ENCODE data around the gene ZMYND15.
A peak's percentile ranks its signal among the peaks of the same experiment; 100 is the strongest.

ZMYND15 gene

GRCh38 chr17:4786516-4786915 is 46.9 kb downstream of the ZMYND15 start:
- TF ChIP-seq JUND (IDR thresholded peaks at IDR 0.05; ENCODE audit: low read depth): no peak
- DNase-seq (ENCODE audit: low read depth in 1 of 2, low spot score in 1 of 2): no peak
- in situ Hi-C loops (cut with HindIII; ENCODE audit: low pct_unique_long_range_greater_than_20kb, low sequenced_read_pairs): no loop called here

DNA sequence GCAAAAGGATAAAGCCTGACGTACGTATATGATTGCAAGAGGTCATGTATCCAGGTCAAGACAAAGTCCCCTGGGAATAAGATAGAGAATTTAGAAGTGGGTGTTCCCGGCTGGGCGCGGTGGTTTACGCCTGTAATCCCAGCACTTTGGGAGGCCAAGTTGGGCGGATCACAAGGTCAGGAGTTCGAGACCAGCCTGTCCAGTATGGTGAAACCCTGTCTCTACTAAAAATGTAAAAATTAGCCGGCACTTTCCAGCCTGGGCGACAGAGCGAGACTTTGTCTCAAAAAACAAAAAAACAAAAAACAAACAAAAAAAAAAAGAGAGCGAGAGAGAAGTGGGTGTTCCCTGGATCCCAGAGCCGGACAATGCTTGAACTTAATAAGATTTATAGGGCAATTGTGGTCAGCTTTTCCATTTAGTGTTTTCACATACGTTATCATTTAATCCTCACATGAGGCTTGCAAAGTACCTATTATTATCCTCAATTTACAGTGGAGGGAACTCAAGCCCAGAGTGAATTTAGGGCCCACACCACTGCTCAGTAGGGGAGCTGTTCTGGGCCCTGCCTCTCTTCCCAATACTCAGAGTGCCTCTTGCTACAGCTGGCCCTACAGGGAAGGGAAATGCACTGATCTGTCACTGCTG is 48.6 kb downstream of the ZMYND15 start:
- in situ Hi-C loops (cut with HindIII; ENCODE audit: low pct_unique_long_range_greater_than_20kb, low sequenced_read_pairs): no loop called here
- no peak for TF ChIP-seq JUND (IDR thresholded peaks at IDR 0.05; ENCODE audit: low read depth)
- no peak for DNase-seq (ENCODE audit: low read depth in 1 of 2, low spot score in 1 of 2)

DNA sequence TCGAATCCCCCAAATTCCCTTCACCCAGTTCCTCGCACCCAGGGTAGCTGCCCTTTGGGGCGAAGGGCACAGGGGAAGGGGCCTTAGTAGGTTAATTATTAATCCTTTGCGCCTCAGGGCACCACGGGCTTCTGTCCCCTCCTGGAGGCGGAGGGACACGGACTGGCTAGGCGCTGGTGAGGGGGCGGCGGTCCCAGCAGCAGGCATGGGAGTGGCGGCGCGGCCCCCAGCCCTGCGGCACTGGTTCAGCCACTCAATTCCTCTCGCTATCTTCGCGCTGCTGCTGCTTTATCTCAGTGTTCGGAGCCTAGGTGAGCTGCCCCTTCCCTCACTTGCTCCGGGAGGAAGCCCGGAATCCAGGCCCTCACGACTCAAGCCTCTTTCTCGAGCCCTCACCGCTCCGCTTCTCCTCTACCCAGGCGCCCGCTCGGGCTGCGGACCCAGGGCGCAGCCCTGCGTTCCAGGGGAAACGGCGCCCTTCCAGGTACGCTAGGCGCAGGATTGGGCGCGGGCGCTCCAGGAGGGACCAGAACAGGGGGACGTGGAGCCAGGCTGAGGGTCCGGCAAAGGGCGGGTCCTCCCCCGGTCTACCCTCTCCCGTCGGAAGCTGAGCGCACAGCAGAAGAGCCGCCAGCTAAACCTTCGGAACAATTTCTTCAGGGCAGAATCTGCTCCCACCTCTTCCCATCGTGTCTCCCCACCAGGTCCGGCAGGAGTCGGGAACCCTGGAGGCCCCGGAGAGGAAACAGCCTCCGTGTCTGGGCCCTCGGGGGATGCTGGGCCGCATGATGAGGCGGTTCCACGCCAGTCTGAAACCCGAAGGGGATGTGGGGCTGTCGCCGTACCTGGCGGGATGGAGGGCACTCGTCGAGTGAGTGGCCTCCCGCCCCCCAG is 49.4 kb downstream of the ZMYND15 start, which contains the start of gene GLTPD2:
Gene GLTPD2, plus strand, starts transcription at position 158 of the 894 bp plus-strand sequence. Its CDS starts 48 bp downstream, at position 206.
- TF ChIP-seq JUND (IDR thresholded peaks at IDR 0.05; ENCODE audit: low read depth): no peak
- DNase-seq (ENCODE audit: low read depth in 1 of 2, low spot score in 1 of 2): no peak
- in situ Hi-C loops (cut with HindIII; ENCODE audit: low pct_unique_long_range_greater_than_20kb, low sequenced_read_pairs): no loop called here

DNA sequence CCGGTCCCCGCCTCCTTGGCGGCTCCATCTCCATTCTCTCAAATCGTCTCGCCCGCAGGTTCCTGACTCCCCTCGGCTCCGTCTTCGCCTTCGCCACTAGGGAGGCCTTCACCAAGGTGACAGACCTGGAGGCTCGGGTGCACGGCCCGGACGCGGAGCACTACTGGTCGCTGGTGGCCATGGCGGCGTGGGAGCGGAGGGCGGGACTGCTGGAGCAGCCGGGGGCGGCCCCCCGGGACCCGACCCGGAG is 50.0 kb downstream of the ZMYND15 start:
- in situ Hi-C loops (cut with HindIII; ENCODE audit: low pct_unique_long_range_greater_than_20kb, low sequenced_read_pairs): no loop called here
- TF ChIP-seq JUND (IDR thresholded peaks at IDR 0.05; ENCODE audit: low read depth): no peak
- DNase-seq (ENCODE audit: low read depth in 1 of 2, low spot score in 1 of 2): no peak

DNA sequence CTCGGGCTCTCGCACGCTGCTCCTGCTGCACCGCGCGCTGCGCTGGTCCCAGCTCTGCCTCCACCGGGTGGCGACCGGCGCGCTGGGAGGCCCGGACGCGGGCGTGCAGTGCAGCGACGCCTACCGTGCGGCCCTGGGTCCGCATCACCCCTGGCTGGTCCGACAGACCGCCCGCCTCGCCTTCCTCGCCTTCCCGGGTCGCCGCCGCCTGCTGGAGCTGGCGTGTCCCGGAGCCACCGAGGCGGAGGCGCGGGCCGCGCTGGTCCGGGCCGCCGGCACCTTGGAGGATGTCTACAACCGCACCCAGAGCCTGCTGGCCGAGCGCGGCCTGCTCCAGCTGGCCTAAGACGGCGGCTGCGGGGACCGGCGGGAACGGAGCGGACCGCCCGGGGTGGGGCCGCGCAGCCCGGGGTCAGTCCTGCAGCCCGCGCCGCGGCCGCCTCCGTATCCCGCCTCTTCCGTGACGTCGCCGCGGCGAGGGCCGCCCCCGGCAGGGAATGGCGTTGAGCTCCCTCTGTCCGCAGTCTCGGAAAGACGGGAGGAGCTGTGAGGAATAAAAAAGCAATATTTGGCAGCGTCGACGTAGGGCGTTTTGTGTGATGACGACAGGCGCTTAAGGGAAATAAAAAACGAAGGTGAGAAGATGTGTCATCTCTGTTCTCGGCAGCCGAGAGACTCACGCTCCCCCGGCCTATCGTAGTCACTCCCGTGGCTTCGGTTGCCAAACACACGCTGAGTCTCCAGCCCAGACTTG is 50.5 kb downstream of the ZMYND15 start:
- no peak for TF ChIP-seq JUND (IDR thresholded peaks at IDR 0.05; ENCODE audit: low read depth)
- in situ Hi-C loops (cut with HindIII; ENCODE audit: low pct_unique_long_range_greater_than_20kb, low sequenced_read_pairs): no loop called here
- DNase-seq (ENCODE audit: low read depth in 1 of 2, low spot score in 1 of 2): peak; percentile 86 to 88

DNA sequence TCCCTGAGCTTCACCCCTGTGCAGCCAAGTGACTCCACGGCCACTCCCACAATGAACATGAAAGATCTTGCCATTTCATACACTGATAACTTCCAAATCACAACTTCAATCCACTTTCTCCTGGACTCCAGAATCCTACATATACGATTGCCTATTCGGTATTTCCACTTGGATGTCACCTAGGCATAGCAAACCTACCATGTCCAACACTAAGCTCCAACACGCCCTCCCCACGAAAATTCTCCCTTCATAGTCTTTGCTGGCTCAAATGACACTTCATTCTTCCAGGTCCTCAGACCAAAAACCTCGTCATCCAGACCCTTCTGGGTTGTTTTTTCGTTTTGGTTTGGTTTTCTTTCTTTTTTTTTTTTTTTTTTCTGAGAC is 51.1 kb downstream of the ZMYND15 start:
- in situ Hi-C loops (cut with HindIII; ENCODE audit: low pct_unique_long_range_greater_than_20kb, low sequenced_read_pairs): no loop called here
- TF ChIP-seq JUND (IDR thresholded peaks at IDR 0.05; ENCODE audit: low read depth): no peak
- no peak for DNase-seq (ENCODE audit: low read depth in 1 of 2, low spot score in 1 of 2)

DNA sequence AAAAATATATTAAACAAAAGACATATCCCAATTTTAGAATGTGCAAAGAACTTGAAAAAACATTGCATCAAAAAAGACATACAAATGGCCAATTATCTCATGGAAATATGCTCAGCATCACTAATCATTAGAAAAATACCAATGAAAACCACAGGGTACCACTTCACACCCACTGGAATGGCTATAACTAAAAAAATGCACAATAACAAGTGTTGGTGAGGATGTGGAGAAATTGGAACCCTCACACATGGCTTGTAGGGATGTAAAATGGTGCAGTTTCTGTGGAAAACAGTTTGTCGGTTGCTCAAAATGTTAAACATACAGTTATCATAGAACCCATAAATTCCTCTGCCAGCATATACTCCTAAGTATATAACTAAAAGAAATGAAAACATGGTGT is 55.5 kb downstream of the ZMYND15 start:
- no peak for TF ChIP-seq JUND (IDR thresholded peaks at IDR 0.05; ENCODE audit: low read depth)
- in situ Hi-C loops (cut with HindIII; ENCODE audit: low pct_unique_long_range_greater_than_20kb, low sequenced_read_pairs): no loop called here
- DNase-seq (ENCODE audit: low read depth in 1 of 2, low spot score in 1 of 2): no peak

Data from T47D (cell line).